GM12891 (cell line): ENCODE data around the gene HIC2.
"Not testable (repeated sequence)": the region's sequence is repeated elsewhere in the genome, so short reads cannot be mapped to it uniquely, and the experiment has no call there.

Source experiments
- POLR2A ChIP-seq: IDR thresholded peaks from 2 replicates; pipeline ENCODE4 v1.6.1; 2011; ENCODE audit warnings: low read depth, low read length, control low read depth
- POLR2AphosphoS5 ChIP-seq: IDR thresholded peaks from 2 replicates; pipeline ENCODE4 v1.6.1; 2011; ENCODE audit warnings: low read depth, low read length, control low read depth
- POU2F2 ChIP-seq: IDR thresholded peaks from 2 replicates; pipeline ENCODE4 v1.6.1; 2011; ENCODE audit warnings: low read depth, mild to moderate bottlenecking, control low read depth, low read length, moderate library complexity
- TAF1 ChIP-seq: IDR thresholded peaks from 2 replicates; pipeline ENCODE4 v1.6.1; 2011; ENCODE audit warnings: low read depth, low read length, control low read depth

GRCh38 chr22:21390013-21390412, 27.2 kb upstream of the HIC2 start:
- TF ChIP-seq POLR2A, TAF1, POU2F2, POLR2AphosphoS5: not testable (repeated sequence)
